GM12878 (cell line): ENCODE measurements around the gene RIOX2. TPM values are rescaled to one million over a fixed set of nuclear protein-coding genes. Genes with fewer than 3 reads are reported as not detected.

Experiments
- ATAC-seq: fragments of 200-7000 bp; cut with Tn5 transposase; 3 replicates; pipeline ENCODE4 v1.9.1; 2020; ENCODE audit warnings: mild to moderate bottlenecking, moderate library complexity
- BruUV-seq: library from RNA; stranded (reverse); fragments of 400-500 nt; replicated peaks from 2 replicates; lab custom pipeline; 2021; lab: Mats Ljungman, UMichigan
- CTCF ChIA-PET: fragments of 300-600 bp; sonication (Branson Sonifier 250); formaldehyde crosslinking; extraction: SDS; loops from one replicate; lab custom pipeline; 2021; ENCODE audit warnings: inconsistent platforms; lab: Yijun Ruan, JAX
- POLR2A ChIA-PET: fragments of 350-600 bp; formaldehyde crosslinking; extraction: SDS; loops from one replicate; lab custom pipeline; 2021; ENCODE audit warnings: inconsistent platforms; lab: Charles Lee
- RAD21 ChIA-PET: fragments of 300-600 bp; sonication (Branson Sonifier 250); formaldehyde crosslinking; loops from one replicate; lab custom pipeline; 2023; ENCODE audit warnings: antibody characterized with exemption; ENCODE audit not compliant: unreplicated experiment; lab: Charles Lee
- SMC1A ChIA-PET: fragments of 300-600 bp; sonication (Branson Sonifier 250); formaldehyde crosslinking; loops from one replicate; lab custom pipeline; 2023; ENCODE audit not compliant: unreplicated experiment, uncharacterized antibody; lab: Charles Lee
- DNase-seq: peaks from one replicate; pipeline ENCODE4 v3.0.0-alpha.2; 2011; ENCODE audit warnings: low read depth, low spot score
- FAIRE-seq: peaks from 3 replicates; lab custom pipeline; 2011; peaks lifted over from hg19 to GRCh38; lab: Jason Lieb, UNC
- H2AFZ ChIP-seq: 2 replicates; pipeline ENCODE4 v1.6.0; 2011; ENCODE audit warnings: low read depth, low read length, control low read depth; ENCODE audit not compliant: control insufficient read depth
- H3K27ac ChIP-seq: 2 replicates; pipeline ENCODE4 v1.5.1; 2011; ENCODE audit warnings: control low read depth; ENCODE audit not compliant: control insufficient read depth, insufficient read depth
- H3K27me3 ChIP-seq, 2 experiments: replicated peaks in 1 of 2; 2 replicates each; pipeline versions ENCODE4 v1.6.0 to v1.6.1; 2011; ENCODE audit warnings: low read length in 1 of 2; ENCODE audit not compliant: control insufficient read depth in 2 of 2, insufficient read depth in 2 of 2
- H3K36me3 ChIP-seq, 2 experiments: 2 replicates each; pipeline ENCODE4 v1.5.1; 2011; ENCODE audit warnings: low read length in 1 of 2; ENCODE audit not compliant: control insufficient read depth in 2 of 2, insufficient read depth in 2 of 2
- H3K4me1 ChIP-seq: 2 replicates; pipeline ENCODE4 v1.6.1; 2011; ENCODE audit warnings: mild to moderate bottlenecking, low read length, moderate library complexity, mixed read lengths; ENCODE audit not compliant: control insufficient read depth, insufficient read depth
- H3K4me2 ChIP-seq: 2 replicates; pipeline ENCODE4 v1.6.0; 2011; ENCODE audit warnings: control low read depth; ENCODE audit not compliant: control insufficient read depth, insufficient read depth
- H3K4me3 ChIP-seq: fragments of 200-600 bp; sonication (generic); 2 replicates; pipeline ENCODE4 v1.5.1; 2016
- H3K79me2 ChIP-seq: 2 replicates; pipeline ENCODE4 v1.6.0; 2011; ENCODE audit warnings: low read length; ENCODE audit not compliant: control insufficient read depth, insufficient read depth
- H3K9ac ChIP-seq: 2 replicates; pipeline ENCODE4 v1.8.0; 2011; ENCODE audit warnings: low read length, control low read depth, mixed read lengths; ENCODE audit not compliant: control insufficient read depth, insufficient read depth
- H3K9me3 ChIP-seq: replicated peaks from 3 replicates; pipeline ENCODE4 v1.5.1; 2011; ENCODE audit warnings: mild to moderate bottlenecking, low read length; ENCODE audit not compliant: control insufficient read depth, insufficient read depth
- H4K20me1 ChIP-seq: 2 replicates; pipeline ENCODE4 v1.6.0; 2011; ENCODE audit not compliant: control insufficient read depth, insufficient read depth
- CTCF ChIP-seq, 3 experiments: IDR thresholded peaks in 2 of 3; conservative IDR thresholded peaks in 1 of 3; 2 replicates each; pipeline ENCODE4 v1.5.1; 2011; ENCODE audit warnings: low read depth in 3 of 3, low read length in 3 of 3, mild to moderate bottlenecking in 3 of 3, control low read depth in 2 of 3, moderate library complexity in 2 of 3, inconsistent platforms in 1 of 3, mixed read lengths in 1 of 3; ENCODE audit not compliant: control insufficient read depth in 2 of 3, insufficient read depth in 1 of 3; ENCODE audit errors: extremely low read depth in 1 of 3
- HDAC2 ChIP-seq: fragments of 200-600 bp; sonication (generic); IDR thresholded peaks from 2 replicates; pipeline ENCODE4 v1.6.1; 2017
- RELB ChIP-seq: fragments of 450-650 bp; IDR thresholded peaks from 2 replicates; pipeline ENCODE4 v1.6.1; 2017; ENCODE audit warnings: low read depth, mild to moderate bottlenecking, moderate library complexity
- SMAD5 ChIP-seq: IDR thresholded peaks from 2 replicates; pipeline ENCODE4 v1.6.1; 2016; ENCODE audit warnings: antibody characterized with exemption, low read depth
- ZBED1 ChIP-seq: IDR thresholded peaks from 2 replicates; pipeline ENCODE4 v1.6.1; 2016; ENCODE audit warnings: borderline replicate concordance
- ZBTB40 ChIP-seq: fragments of 450-650 bp; IDR thresholded peaks from 2 replicates; pipeline ENCODE4 v1.6.1; 2016; ENCODE audit warnings: mild to moderate bottlenecking, moderate library complexity, borderline replicate concordance
- WGBS: methylation state at CpG from one replicate; pipeline ENCODE4 v1.1.6; 2016; ENCODE audit warnings: low lambda C conversion rate; ENCODE audit not compliant: insufficient replicate concordance, insufficient coverage; ENCODE audit errors: missing lambda C conversion rate; 5-methylcytosine and 5-hydroxymethylcytosine counted together
- in situ Hi-C: fragments of 300-500 bp; cut with MboI; formaldehyde crosslinking; loops from 9 replicates; pipeline ENCODE4 v1.14.3; 2018; ENCODE audit warnings: mixed read lengths
- intact Hi-C: fragments of 100-400 bp; cut with micrococcal nuclease; formaldehyde crosslinking; loops from one replicate; pipeline ENCODE4 v1.14.2; 2022; ENCODE audit not compliant: unreplicated experiment
- polyA plus RNA-seq, 11 experiments: library from polyadenylated mRNA; depleted of rRNA in 4 of 11; unstranded in 6 of 11; stranded (reverse) in 5 of 11; fragments of >200 nt; fragmentation: Nextera tagmentation in 4 of 11; fragmentation: Illumina TruSeq in 1 of 11; extraction: Ambion mirVana in 4 of 11; extraction: Trizol in 1 of 11; gene quantifications; 1 replicate in 1 of 11; 2 replicates in 10 of 11; pipeline versions ENCODE4 v1.2.1 to v1.2.3, GENCODE V29; 2011 to 2016; ENCODE audit warnings: inconsistent platforms in 2 of 11, missing spikeins in 2 of 11, low read depth in 1 of 11
- total RNA-seq, 4 experiments: library from RNA; depleted of rRNA in 3 of 4; stranded (reverse); fragments of >200 nt in 3 of 4; fragmentation: Illumina TruSeq in 1 of 4; extraction: Trizol in 1 of 4; gene quantifications; 2 replicates each; pipeline versions ENCODE4 v1.2.1 to v1.2.3, GENCODE V29; 2013 to 2021
- TF ChIP-seq, protein P1 (sequence below): fragments of 450-650 bp; IDR thresholded peaks from 2 replicates; pipeline ENCODE4 v1.6.1; 2016; ENCODE audit warnings: mild to moderate bottlenecking

Gene RIOX2
- total and polyA plus RNA-seq, 10 of the 15 experiments (the other 5 are each of a cell fraction or from before 2014, with no cell fraction given), result 24.1 to 52.6 (median 44.0) TPM

- no TSS peak for BruUV-seq
- Histone ChIP-seq H3K9ac (no peak overlapping the region), H3K27me3 (no peaks in the 10 kb centered on the region), H3K4me1 (no peaks in the 10 kb centered on the region), H2AFZ (no peak overlapping the region), H3K4me3 (no peak overlapping the region), H3K36me3 (peaks cover 6 to 24% of the 10 kb centered on the region in 2 experiments; a peak in 3 of 4 replicates), H3K79me2 (peaks cover 21% of the 10 kb centered on the region), H3K9me3 (no peaks in the 10 kb centered on the region), H3K4me2 (no peak overlapping the region), H3K27ac (no peak overlapping the region), H4K20me1 (no peaks in the 10 kb centered on the region; the same call in 1 of the 2 replicates)
- ChIA-PET SMC1A (interaction anchor here (0.9 to 1.8 kb wide), 5 partner anchors 8 to 66 kb away, joined by 3 to 4 read pairs (median 3); no protein-coding TSS in a partner anchor), RAD21 (interaction anchor here (1.5 kb wide), 1 partner anchor 11 kb away, joined by 4 read pairs; no protein-coding TSS in a partner anchor), CTCF (interaction anchor here (1.3 kb wide), 1 partner anchor 62 kb away, joined by 3 read pairs; no protein-coding TSS in a partner anchor), POLR2A (interaction anchor here (1.8 kb wide), 1 partner anchor 11 kb away, joined by 3 read pairs; no protein-coding TSS in a partner anchor)
- no peak for TF ChIP-seq CTCF (IDR thresholded peaks at IDR 0.05 in 2 of 3, conservative IDR thresholded peaks at IDR 0.05 in 1 of 3; ENCODE audit: control insufficient read depth in 2 of 3, extremely low read depth in 1 of 3, insufficient read depth in 1 of 3, low read depth in 3 of 3, low read length in 3 of 3)
- no peak for TF ChIP-seq ZBTB40
- no peak for TF ChIP-seq SMAD5
- TF ChIP-seq, protein P1, sequence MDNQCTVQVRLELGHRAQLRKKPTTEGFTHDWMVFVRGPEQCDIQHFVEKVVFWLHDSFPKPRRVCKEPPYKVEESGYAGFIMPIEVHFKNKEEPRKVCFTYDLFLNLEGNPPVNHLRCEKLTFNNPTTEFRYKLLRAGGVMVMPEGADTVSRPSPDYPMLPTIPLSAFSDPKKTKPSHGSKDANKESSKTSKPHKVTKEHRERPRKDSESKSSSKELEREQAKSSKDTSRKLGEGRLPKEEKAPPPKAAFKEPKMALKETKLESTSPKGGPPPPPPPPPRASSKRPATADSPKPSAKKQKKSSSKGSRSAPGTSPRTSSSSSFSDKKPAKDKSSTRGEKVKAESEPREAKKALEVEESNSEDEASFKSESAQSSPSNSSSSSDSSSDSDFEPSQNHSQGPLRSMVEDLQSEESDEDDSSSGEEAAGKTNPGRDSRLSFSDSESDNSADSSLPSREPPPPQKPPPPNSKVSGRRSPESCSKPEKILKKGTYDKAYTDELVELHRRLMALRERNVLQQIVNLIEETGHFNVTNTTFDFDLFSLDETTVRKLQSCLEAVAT, result no peak
- no peak for TF ChIP-seq HDAC2
- no peak for TF ChIP-seq ZBED1
- TF ChIP-seq RELB, result no peak
- ATAC-seq, result no peak
- in situ Hi-C loops (no loop called here), intact Hi-C loops (no loop called here)
- no peak for DNase-seq
- no peak for FAIRE-seq
- 88% methylated on average over 5 of the region's 5 CpGs for WGBS
These were observed 11.7 kb downstream of the RIOX2 start for GRCh38 chr3:97960551-97960950.
